SK-N-SH (cell line): ENCODE measurements around the gene AMD1. TPM values are rescaled to one million over a fixed set of nuclear protein-coding genes. Genes with fewer than 3 reads are reported as not detected.

Source experiments
- CTCF ChIA-PET: fragments of 300-600, 350-600 bp; formaldehyde crosslinking; extraction: SDS; loops from one replicate; lab custom pipeline; 2021; lab: Yijun Ruan, JAX
- POLR2A ChIA-PET: fragments of 350-600 bp; sonication (Branson Sonifier 250); formaldehyde crosslinking; extraction: SDS; loops from one replicate; lab custom pipeline; 2020; ENCODE audit warnings: antibody characterized with exemption, inconsistent platforms; lab: Yijun Ruan, JAX
- DNase-seq: peaks from one replicate; pipeline ENCODE4 v3.0.0; 2012
- H2AFZ ChIP-seq: fragments of 200-600 bp; sonication (generic); 2 replicates; pipeline ENCODE4 v1.8.1; 2016; ENCODE audit warnings: antibody characterized with exemption, mild to moderate bottlenecking, low read depth
- H3F3A ChIP-seq: fragments of 200-600 bp; sonication (generic); replicated peaks from 2 replicates; pipeline ENCODE3; 2016; ENCODE audit warnings: antibody characterized with exemption, mild to moderate bottlenecking; ENCODE audit not compliant: insufficient read depth
- H3K27ac ChIP-seq, 2 experiments: fragments of 200-500 bp in 1 of 2; fragments of 200-600 bp in 1 of 2; sonication (Bioruptor generic) in 1 of 2; sonication (generic), shearing (Covaris generic) in 1 of 2; 2 replicates each; pipeline versions ENCODE4 v1.5.1 to v1.6.1; 2014 to 2016; ENCODE audit warnings: low read depth in 2 of 2, inconsistent platforms in 1 of 2, low read length in 1 of 2, mild to moderate bottlenecking in 1 of 2, mixed read lengths in 1 of 2
- H3K27me3 ChIP-seq: fragments of 200-600 bp; sonication (generic), shearing (Covaris generic); 2 replicates; pipeline ENCODE4 v1.6.1; 2016; ENCODE audit warnings: mixed run types; ENCODE audit not compliant: insufficient read depth
- H3K36me3 ChIP-seq, 2 experiments: fragments of 200-500 bp in 1 of 2; fragments of 200-600 bp in 1 of 2; sonication (Bioruptor generic) in 1 of 2; sonication (generic) in 1 of 2; replicated peaks in 1 of 2; 2 replicates each; pipeline versions ENCODE3 to v1.5.1; 2014 to 2016; ENCODE audit warnings: low read length in 1 of 2, mild to moderate bottlenecking in 1 of 2; ENCODE audit not compliant: insufficient read depth in 2 of 2, control insufficient read depth in 1 of 2
- H3K4me1 ChIP-seq, 2 experiments: fragments of 200-500 bp in 1 of 2; fragments of 200-600 bp in 1 of 2; sonication (Bioruptor generic) in 1 of 2; sonication (generic), shearing (Covaris generic) in 1 of 2; 2 replicates each; pipeline versions ENCODE4 v1.5.1 to v1.6.1; 2014 to 2016; ENCODE audit warnings: low read depth in 1 of 2, low read length in 1 of 2, mixed run types in 1 of 2; ENCODE audit not compliant: insufficient read depth in 2 of 2, control insufficient read depth in 1 of 2
- H3K4me2 ChIP-seq: fragments of 200-600 bp; sonication (generic), shearing (Covaris generic); 2 replicates; pipeline ENCODE4 v1.6.1; 2017; ENCODE audit warnings: mixed run types
- H3K4me3 ChIP-seq, 2 experiments: fragments of 200-500 bp in 1 of 2; fragments of 200-600 bp in 1 of 2; sonication (Bioruptor generic) in 1 of 2; sonication (generic), shearing (Covaris generic) in 1 of 2; 2 replicates each; pipeline versions ENCODE4 v1.5.1 to v1.8.1; 2014 to 2016; ENCODE audit warnings: low read depth in 2 of 2, inconsistent platforms in 1 of 2, low read length in 1 of 2, mild to moderate bottlenecking in 1 of 2, mixed read lengths in 1 of 2, moderate library complexity in 1 of 2
- H3K79me2 ChIP-seq: fragments of 200-600 bp; sonication (generic); 2 replicates; pipeline ENCODE4 v1.8.1; 2017; ENCODE audit warnings: mild to moderate bottlenecking; ENCODE audit not compliant: insufficient read depth
- H3K9ac ChIP-seq: fragments of 200-600 bp; sonication (generic); 2 replicates; pipeline ENCODE4 v1.6.1; 2017; ENCODE audit warnings: mixed run types
- H3K9me2 ChIP-seq: fragments of 200-600 bp; sonication (generic); 2 replicates; pipeline ENCODE4 v1.6.1; 2017; ENCODE audit warnings: mixed run types
- H3K9me3 ChIP-seq: fragments of 200-600 bp; sonication (generic); 2 replicates; pipeline ENCODE4 v1.6.1; 2017; ENCODE audit warnings: mixed run types, mild to moderate bottlenecking, moderate library complexity
- H4K20me1 ChIP-seq: fragments of 200-600 bp; sonication (generic); 2 replicates; pipeline ENCODE4 v1.6.1; 2017; ENCODE audit warnings: mild to moderate bottlenecking, mixed run types; ENCODE audit not compliant: insufficient read depth
- CTCF ChIP-seq: fragments of 200-600 bp; sonication (generic); IDR thresholded peaks from 2 replicates; pipeline ENCODE4 v1.6.1; 2017; ENCODE audit warnings: antibody characterized with exemption, mild to moderate bottlenecking, moderate library complexity
- ELF1 ChIP-seq: IDR thresholded peaks from 2 replicates; pipeline ENCODE4 v1.4.0; 2012
- EP300 ChIP-seq, 2 experiments: IDR thresholded peaks; 2 replicates each; pipeline versions ENCODE4 v1.4.0 to v1.6.1; 2012; ENCODE audit warnings: borderline replicate concordance in 1 of 2, low read depth in 1 of 2, low read length in 1 of 2
- FOXJ3 ChIP-seq: sonication (generic); formaldehyde crosslinking; IDR thresholded peaks from 2 replicates; pipeline ENCODE4 v1.5.1; 2020; ENCODE audit warnings: mild to moderate bottlenecking, missing genetic modification reagents
- FOXM1 ChIP-seq: IDR thresholded peaks from 2 replicates; pipeline ENCODE4 v1.4.0; 2012; ENCODE audit warnings: low read depth, mild to moderate bottlenecking
- GATA2 ChIP-seq: sonication (generic); formaldehyde crosslinking; IDR thresholded peaks from 2 replicates; pipeline ENCODE4 v1.5.0; 2020; ENCODE audit warnings: mild to moderate bottlenecking, missing genetic modification reagents
- JUND ChIP-seq: IDR thresholded peaks from 2 replicates; pipeline ENCODE4 v1.4.0; 2012
- MAX ChIP-seq: IDR thresholded peaks from 2 replicates; pipeline ENCODE4 v1.4.0; 2012; ENCODE audit warnings: low read depth
- MEF2A ChIP-seq: IDR thresholded peaks from 2 replicates; pipeline ENCODE4 v1.4.0; 2012; ENCODE audit warnings: low read depth, borderline replicate concordance
- MXI1 ChIP-seq: IDR thresholded peaks from 2 replicates; pipeline ENCODE4 v1.6.1; 2012; ENCODE audit warnings: mild to moderate bottlenecking, low read depth, low read length, improper control_type of control experiment
- PBX3 ChIP-seq: IDR thresholded peaks from 2 replicates; pipeline ENCODE4; 2012
- POLR2AphosphoS5 ChIP-seq: IDR thresholded peaks from 2 replicates; pipeline ENCODE4 v1.6.1; 2012; ENCODE audit warnings: low read depth, low read length
- RXRA ChIP-seq: IDR thresholded peaks from 2 replicates; pipeline ENCODE4 v1.4.0; 2012; ENCODE audit warnings: low read depth, mild to moderate bottlenecking, borderline replicate concordance
- SIN3A ChIP-seq: IDR thresholded peaks from 2 replicates; pipeline ENCODE4 v1.6.1; 2012; ENCODE audit warnings: low read depth, mild to moderate bottlenecking, low read length, moderate library complexity, borderline replicate concordance
- TAF1 ChIP-seq: IDR thresholded peaks from 2 replicates; pipeline ENCODE4 v1.6.1; 2012; ENCODE audit warnings: low read depth, mild to moderate bottlenecking, low read length, moderate library complexity, borderline replicate concordance
- USF2 ChIP-seq: fragments of 150-350 bp; IDR thresholded peaks from 2 replicates; pipeline ENCODE4 v1.6.1; 2017; ENCODE audit warnings: antibody characterized with exemption, low read length, low read depth, borderline replicate concordance
- YY1 ChIP-seq: IDR thresholded peaks from 2 replicates; pipeline ENCODE4 v1.4.0; 2012; ENCODE audit warnings: low read depth, mild to moderate bottlenecking
- ZBTB33 ChIP-seq: IDR thresholded peaks from 2 replicates; pipeline ENCODE4 v1.4.0; 2012; ENCODE audit warnings: low read depth, borderline replicate concordance
- WGBS: methylation state at CpG from one replicate; pipeline ENCODE4 v1.1.6; 2017; ENCODE audit warnings: low lambda C conversion rate; 5-methylcytosine and 5-hydroxymethylcytosine counted together
- polyA plus RNA-seq, 3 experiments: library from polyadenylated mRNA; depleted of rRNA; stranded (reverse); fragments of >200 nt; gene quantifications; 2 replicates each; pipeline ENCODE4 v1.2.3, GENCODE V29; 2012

Gene AMD1
- polyA plus RNA-seq, 1 of the 3 experiments (the other 2 are of a cell fraction): 21.1 TPM

- ChIA-PET POLR2A (no interaction called here), CTCF (interaction anchor here (0.6 to 1.3 kb wide), 2 partner anchors 21 to 215 kb away, joined by 3 read pairs; no protein-coding TSS in a partner anchor)
- WGBS: 96% methylated on average over 7 of the region's 9 CpGs
- Histone ChIP-seq H2AFZ (no peak overlapping the region), H3K9me3 (no peaks in the 10 kb centered on the region), H3K4me3 (no peak overlapping the region), H3K4me2 (no peak overlapping the region), H3K27ac (no peak overlapping the region), H3K36me3 (peaks cover 41 to 83% of the 10 kb centered on the region in 2 experiments), H3K9ac (no peak overlapping the region), H3K4me1 (no peaks in the 10 kb centered on the region), H3K27me3 (no peaks in the 10 kb centered on the region), H4K20me1 (peaks cover 2% of the 10 kb centered on the region; the same call in 1 of the 2 replicates), H3K9me2 (no peaks in the 10 kb centered on the region), H3K79me2 (peaks cover 29% of the 10 kb centered on the region), H3F3A (peaks cover 32% of the 10 kb centered on the region)
- no peak for DNase-seq
- TF ChIP-seq FOXJ3 (CRISPR knock-in tag): no peak
- TF ChIP-seq JUND: no peak
- no peak for TF ChIP-seq FOXM1
- no peak for TF ChIP-seq PBX3
- no peak for TF ChIP-seq SIN3A
- TF ChIP-seq POLR2AphosphoS5: no peak
- TF ChIP-seq TAF1: no peak
- TF ChIP-seq USF2: no peak
- no peak for TF ChIP-seq EP300 (IDR thresholded peaks at IDR 0.05; ENCODE audit: borderline replicate concordance in 1 of 2, low read depth in 1 of 2, low read length in 1 of 2)
- no peak for TF ChIP-seq ELF1
- TF ChIP-seq MXI1: no peak
- no peak for TF ChIP-seq RXRA
- no peak for TF ChIP-seq MEF2A
- TF ChIP-seq MAX: no peak
- TF ChIP-seq YY1: no peak
- TF ChIP-seq GATA2 (CRISPR knock-in tag): no peak
- TF ChIP-seq CTCF: no peak
- no peak for TF ChIP-seq ZBTB33
Observed at GRCh38 chr6:110897433-110897832, 22.8 kb downstream of the AMD1 start.
